HCT116 (cell line): ENCODE measurements around the gene SLC2A5.

Experiments
- CEBPB ChIP-seq: IDR thresholded peaks from 2 replicates; pipeline ENCODE4 v1.6.1; 2012; ENCODE audit warnings: low read depth
- ELF1 ChIP-seq: IDR thresholded peaks from 2 replicates; pipeline ENCODE4 v1.6.1; 2012; ENCODE audit warnings: low read depth, borderline replicate concordance
- FOSL1 ChIP-seq: IDR thresholded peaks from 2 replicates; pipeline ENCODE4 v1.6.1; 2012; ENCODE audit warnings: low read depth
- POLR2A ChIP-seq: IDR thresholded peaks from 2 replicates; pipeline ENCODE4 v1.7.0; 2011; ENCODE audit warnings: borderline replicate concordance; ENCODE audit not compliant: insufficient read depth, insufficient read length; ENCODE audit errors: extremely low read depth
- POLR2AphosphoS5 ChIP-seq: IDR thresholded peaks from 2 replicates; pipeline ENCODE4 v1.6.1; 2011; ENCODE audit warnings: mild to moderate bottlenecking, low read depth, low read length, moderate library complexity
- RAD21 ChIP-seq: IDR thresholded peaks from 2 replicates; pipeline ENCODE4 v1.6.1; 2012; ENCODE audit warnings: low read depth, mild to moderate bottlenecking
- SIN3A ChIP-seq: IDR thresholded peaks from 2 replicates; pipeline ENCODE4 v1.6.1; 2012; ENCODE audit warnings: low read depth
- SP1 ChIP-seq: IDR thresholded peaks from 2 replicates; pipeline ENCODE4 v1.6.1; 2012; ENCODE audit warnings: low read depth
- YY1 ChIP-seq: IDR thresholded peaks from 2 replicates; pipeline ENCODE4 v1.6.1; 2011; ENCODE audit warnings: low read length, low read depth, moderate library complexity, mild to moderate bottlenecking; ENCODE audit not compliant: insufficient replicate concordance; ENCODE audit errors: extremely low read depth
- TF ChIP-seq, protein P1 (sequence below), 3 experiments: fragments of 200-600 bp in 1 of 3; sonication (generic) in 1 of 3; IDR thresholded peaks in 2 of 3; conservative IDR thresholded peaks in 1 of 3; 2 replicates each; pipeline ENCODE4 v1.5.1; 2012 to 2017; ENCODE audit warnings: low read depth in 2 of 3, low read length in 2 of 3, antibody characterized with exemption in 1 of 3, borderline replicate concordance in 1 of 3, control low read depth in 1 of 3, mild to moderate bottlenecking in 1 of 3, mixed read lengths in 1 of 3, mixed run types in 1 of 3, moderate library complexity in 1 of 3; ENCODE audit not compliant: insufficient read depth in 1 of 3
- TF ChIP-seq, protein P2 (sequence below): IDR thresholded peaks from 2 replicates; pipeline ENCODE4 v1.6.1; 2012

DNA sequence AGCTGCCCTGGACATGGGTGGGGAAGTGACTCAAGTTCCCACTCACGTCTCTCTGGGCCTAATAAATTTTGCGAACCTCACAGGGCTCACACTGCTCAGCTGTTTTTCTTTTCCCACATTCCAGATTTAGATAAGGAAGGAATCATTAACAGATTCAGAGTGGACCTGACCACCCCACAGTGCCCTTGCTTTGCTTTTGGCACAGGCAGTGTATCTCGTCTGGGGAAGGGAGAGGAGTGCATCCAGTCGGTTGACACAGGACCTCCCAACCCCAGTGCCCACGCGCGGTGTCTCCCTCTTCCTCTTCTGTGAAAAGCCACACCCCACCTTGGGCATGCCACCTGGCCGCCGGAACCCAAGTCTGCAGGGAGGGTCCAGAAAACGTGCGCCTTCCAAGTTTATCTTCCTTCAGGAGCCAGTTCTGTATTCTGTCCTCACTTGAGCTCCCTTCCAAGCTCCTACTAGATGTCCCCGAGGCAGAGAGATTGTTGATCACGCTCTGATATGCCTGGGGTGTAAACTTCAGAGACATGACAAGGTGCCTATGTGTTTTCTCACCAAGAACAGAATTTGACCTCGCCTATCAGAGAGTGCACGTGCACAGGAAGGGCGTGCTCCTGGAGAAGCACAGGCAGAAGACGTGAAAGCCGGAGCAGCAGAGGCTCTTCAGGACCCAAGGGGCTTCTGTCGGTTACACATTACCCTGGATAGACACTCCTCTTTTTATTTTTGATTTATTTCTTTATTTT is 9.5 kb upstream of the SLC2A5 start:
- TF ChIP-seq, protein P1, sequence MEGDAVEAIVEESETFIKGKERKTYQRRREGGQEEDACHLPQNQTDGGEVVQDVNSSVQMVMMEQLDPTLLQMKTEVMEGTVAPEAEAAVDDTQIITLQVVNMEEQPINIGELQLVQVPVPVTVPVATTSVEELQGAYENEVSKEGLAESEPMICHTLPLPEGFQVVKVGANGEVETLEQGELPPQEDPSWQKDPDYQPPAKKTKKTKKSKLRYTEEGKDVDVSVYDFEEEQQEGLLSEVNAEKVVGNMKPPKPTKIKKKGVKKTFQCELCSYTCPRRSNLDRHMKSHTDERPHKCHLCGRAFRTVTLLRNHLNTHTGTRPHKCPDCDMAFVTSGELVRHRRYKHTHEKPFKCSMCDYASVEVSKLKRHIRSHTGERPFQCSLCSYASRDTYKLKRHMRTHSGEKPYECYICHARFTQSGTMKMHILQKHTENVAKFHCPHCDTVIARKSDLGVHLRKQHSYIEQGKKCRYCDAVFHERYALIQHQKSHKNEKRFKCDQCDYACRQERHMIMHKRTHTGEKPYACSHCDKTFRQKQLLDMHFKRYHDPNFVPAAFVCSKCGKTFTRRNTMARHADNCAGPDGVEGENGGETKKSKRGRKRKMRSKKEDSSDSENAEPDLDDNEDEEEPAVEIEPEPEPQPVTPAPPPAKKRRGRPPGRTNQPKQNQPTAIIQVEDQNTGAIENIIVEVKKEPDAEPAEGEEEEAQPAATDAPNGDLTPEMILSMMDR (IDR thresholded peaks at IDR 0.05 in 2 of 3, conservative IDR thresholded peaks at IDR 0.05 in 1 of 3; ENCODE audit: borderline replicate concordance in 1 of 3, insufficient read depth in 1 of 3, low read depth in 2 of 3, low read length in 2 of 3) = no peak
- TF ChIP-seq RAD21 (no peak), FOSL1 (no peak), ELF1 (no peak), CEBPB (no peak), POLR2AphosphoS5 (no peak), POLR2A (no peak), YY1 (no peak), SP1 (no peak), SIN3A (no peak)
- TF ChIP-seq, protein P2, sequence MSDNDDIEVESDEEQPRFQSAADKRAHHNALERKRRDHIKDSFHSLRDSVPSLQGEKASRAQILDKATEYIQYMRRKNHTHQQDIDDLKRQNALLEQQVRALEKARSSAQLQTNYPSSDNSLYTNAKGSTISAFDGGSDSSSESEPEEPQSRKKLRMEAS = no peak
